ENCODE data around the gene PRELID2.

The PRELID2 gene

DNA sequence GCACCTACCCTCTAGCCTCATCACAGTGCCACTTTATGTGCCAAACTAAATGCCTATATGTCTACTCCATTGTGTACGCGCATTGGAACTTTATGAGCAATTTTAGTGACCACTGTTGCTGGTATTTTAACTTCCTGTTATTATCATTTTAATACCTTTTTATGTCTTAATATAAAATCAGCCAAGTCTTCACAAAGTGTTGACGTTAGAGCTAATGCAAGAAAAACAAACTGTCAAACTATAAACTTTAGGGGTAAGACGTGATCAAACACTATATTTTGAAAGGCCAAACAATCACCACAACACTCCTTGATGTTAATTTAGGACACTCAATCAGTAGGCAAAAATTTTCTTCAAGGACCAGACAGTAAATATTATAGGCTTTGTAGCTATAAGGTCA lies 73.9 kb downstream of the PRELID2 start:
- Histone ChIP-seq H3K4me3 (replicated peaks; ENCODE audit: low read depth, low read length) (no peak overlapping the region), H3K36me3 (ENCODE audit: control insufficient read depth, insufficient read depth, low read length) (no peaks in the 10 kb centered on the region), H3K27me3 (replicated peaks; ENCODE audit: control insufficient read depth, insufficient read depth, low read length) (no peaks in the 10 kb centered on the region)
- TF ChIP-seq, protein P1, sequence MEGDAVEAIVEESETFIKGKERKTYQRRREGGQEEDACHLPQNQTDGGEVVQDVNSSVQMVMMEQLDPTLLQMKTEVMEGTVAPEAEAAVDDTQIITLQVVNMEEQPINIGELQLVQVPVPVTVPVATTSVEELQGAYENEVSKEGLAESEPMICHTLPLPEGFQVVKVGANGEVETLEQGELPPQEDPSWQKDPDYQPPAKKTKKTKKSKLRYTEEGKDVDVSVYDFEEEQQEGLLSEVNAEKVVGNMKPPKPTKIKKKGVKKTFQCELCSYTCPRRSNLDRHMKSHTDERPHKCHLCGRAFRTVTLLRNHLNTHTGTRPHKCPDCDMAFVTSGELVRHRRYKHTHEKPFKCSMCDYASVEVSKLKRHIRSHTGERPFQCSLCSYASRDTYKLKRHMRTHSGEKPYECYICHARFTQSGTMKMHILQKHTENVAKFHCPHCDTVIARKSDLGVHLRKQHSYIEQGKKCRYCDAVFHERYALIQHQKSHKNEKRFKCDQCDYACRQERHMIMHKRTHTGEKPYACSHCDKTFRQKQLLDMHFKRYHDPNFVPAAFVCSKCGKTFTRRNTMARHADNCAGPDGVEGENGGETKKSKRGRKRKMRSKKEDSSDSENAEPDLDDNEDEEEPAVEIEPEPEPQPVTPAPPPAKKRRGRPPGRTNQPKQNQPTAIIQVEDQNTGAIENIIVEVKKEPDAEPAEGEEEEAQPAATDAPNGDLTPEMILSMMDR (IDR thresholded peaks at IDR 0.05; ENCODE audit: insufficient read depth, low read length, poor library complexity, severe bottlenecking) = no peak
- DNase-seq (ENCODE audit: extremely low read depth, insufficient read length) = no peak

DNA sequence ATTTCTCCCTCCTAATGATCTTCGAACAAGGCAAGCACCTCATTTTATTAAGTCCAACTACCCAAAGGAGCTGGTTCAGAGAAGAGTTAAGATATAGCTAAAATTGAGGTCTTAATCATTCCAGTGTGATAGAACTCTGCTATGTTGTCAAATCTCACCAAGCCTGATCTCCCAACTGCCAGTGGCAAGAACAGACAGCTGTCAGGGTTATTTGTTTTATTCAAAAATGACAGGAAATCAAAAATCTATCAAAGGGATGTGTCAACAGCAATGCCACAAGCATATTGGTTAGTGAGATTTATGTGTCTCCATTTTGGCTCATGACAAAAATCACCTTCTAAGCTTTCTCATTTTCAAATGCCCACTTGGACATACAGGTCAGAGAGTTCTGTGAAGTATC lies 74.5 kb downstream of the PRELID2 start:
- H3K36me3 ChIP-seq (ENCODE audit: control insufficient read depth, insufficient read depth, low read length) = no peaks in the 10 kb centered on the region
- H3K4me3 ChIP-seq (replicated peaks; ENCODE audit: low read depth, low read length) = no peak overlapping the region
- DNase-seq (ENCODE audit: extremely low read depth, insufficient read length) = no peak
- TF ChIP-seq, protein P1 (IDR thresholded peaks at IDR 0.05; ENCODE audit: insufficient read depth, low read length, poor library complexity, severe bottlenecking) = no peak
- H3K27me3 ChIP-seq (replicated peaks; ENCODE audit: control insufficient read depth, insufficient read depth, low read length) = no peaks in the 10 kb centered on the region

DNA sequence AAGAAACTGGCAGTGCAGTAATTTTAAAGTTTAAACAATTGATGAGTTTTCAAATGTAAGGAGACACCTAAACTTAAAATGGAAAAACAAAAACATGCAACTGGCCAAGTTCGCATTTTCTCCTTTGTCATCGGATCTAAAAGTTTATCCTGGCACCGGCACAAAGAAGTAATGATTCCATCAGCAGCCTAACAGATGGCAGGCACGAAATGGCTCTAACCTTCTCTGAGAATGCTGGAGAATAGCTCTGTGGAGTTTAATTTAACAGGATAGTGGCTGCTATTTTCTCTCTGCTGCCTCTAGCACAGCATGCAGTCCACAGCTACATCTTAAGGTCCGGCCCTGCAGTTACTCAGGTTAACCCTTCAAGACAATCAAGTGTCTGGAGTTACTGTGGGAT lies 82.2 kb downstream of the PRELID2 start:
- no peak for DNase-seq (ENCODE audit: extremely low read depth, insufficient read length)
- no peak overlapping the region for H3K4me3 ChIP-seq (replicated peaks; ENCODE audit: low read depth, low read length)
- H3K36me3 ChIP-seq (ENCODE audit: control insufficient read depth, insufficient read depth, low read length) = no peaks in the 10 kb centered on the region
- TF ChIP-seq, protein P1 (IDR thresholded peaks at IDR 0.05; ENCODE audit: insufficient read depth, low read length, poor library complexity, severe bottlenecking) = no peak
- no peaks in the 10 kb centered on the region for H3K27me3 ChIP-seq (replicated peaks; ENCODE audit: control insufficient read depth, insufficient read depth, low read length)

DNA sequence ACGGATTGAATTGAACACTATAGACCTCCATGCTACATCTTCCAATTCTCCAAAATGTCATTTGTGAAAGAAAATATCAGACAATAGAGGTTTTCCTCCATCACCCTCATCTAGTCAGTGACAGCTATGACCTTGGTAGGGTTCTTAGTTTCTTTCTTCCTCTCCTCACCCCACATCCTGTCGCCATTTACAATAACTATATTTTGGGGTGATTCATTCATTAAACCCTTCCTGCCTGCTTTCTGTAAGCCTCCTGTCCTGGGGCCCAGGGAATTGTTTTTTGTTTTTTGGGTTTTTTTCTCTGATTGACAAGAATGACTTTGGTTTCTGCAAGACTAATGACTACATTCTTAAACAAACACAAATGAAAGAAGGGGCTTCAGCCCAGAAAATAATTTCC lies 82.6 kb downstream of the PRELID2 start:
- TF ChIP-seq, protein P1 (IDR thresholded peaks at IDR 0.05; ENCODE audit: insufficient read depth, low read length, poor library complexity, severe bottlenecking) = no peak
- Histone ChIP-seq H3K4me3 (replicated peaks; ENCODE audit: low read depth, low read length) (no peak overlapping the region), H3K36me3 (ENCODE audit: control insufficient read depth, insufficient read depth, low read length) (no peaks in the 10 kb centered on the region), H3K27me3 (replicated peaks; ENCODE audit: control insufficient read depth, insufficient read depth, low read length) (no peaks in the 10 kb centered on the region)
- DNase-seq (ENCODE audit: extremely low read depth, insufficient read length) = no peak

DNA sequence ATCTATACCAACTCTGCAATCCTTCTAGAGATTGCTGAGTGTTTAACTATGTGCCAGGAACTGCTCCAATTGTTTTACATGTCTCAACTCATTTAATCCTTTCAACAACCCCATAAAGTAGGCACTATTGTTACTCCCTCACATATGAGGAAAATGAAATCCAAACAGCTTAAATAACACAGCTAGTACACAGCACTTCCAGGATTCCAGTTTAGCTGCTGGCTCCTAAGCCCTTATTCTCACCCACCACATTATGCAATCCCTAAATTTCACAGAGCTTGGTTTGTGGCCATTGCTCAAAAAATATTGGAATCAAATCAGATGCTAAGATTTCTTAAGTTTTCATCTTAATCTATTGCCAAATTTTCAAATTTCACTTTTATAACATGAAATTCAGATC lies 84.9 kb downstream of the PRELID2 start:
- H3K27me3 ChIP-seq (replicated peaks; ENCODE audit: control insufficient read depth, insufficient read depth, low read length) = no peaks in the 10 kb centered on the region
- TF ChIP-seq, protein P1 (IDR thresholded peaks at IDR 0.05; ENCODE audit: insufficient read depth, low read length, poor library complexity, severe bottlenecking) = no peak
- H3K36me3 ChIP-seq (ENCODE audit: control insufficient read depth, insufficient read depth, low read length) = no peaks in the 10 kb centered on the region
- H3K4me3 ChIP-seq (replicated peaks; ENCODE audit: low read depth, low read length) = no peak overlapping the region
- no peak for DNase-seq (ENCODE audit: extremely low read depth, insufficient read length)

DNA sequence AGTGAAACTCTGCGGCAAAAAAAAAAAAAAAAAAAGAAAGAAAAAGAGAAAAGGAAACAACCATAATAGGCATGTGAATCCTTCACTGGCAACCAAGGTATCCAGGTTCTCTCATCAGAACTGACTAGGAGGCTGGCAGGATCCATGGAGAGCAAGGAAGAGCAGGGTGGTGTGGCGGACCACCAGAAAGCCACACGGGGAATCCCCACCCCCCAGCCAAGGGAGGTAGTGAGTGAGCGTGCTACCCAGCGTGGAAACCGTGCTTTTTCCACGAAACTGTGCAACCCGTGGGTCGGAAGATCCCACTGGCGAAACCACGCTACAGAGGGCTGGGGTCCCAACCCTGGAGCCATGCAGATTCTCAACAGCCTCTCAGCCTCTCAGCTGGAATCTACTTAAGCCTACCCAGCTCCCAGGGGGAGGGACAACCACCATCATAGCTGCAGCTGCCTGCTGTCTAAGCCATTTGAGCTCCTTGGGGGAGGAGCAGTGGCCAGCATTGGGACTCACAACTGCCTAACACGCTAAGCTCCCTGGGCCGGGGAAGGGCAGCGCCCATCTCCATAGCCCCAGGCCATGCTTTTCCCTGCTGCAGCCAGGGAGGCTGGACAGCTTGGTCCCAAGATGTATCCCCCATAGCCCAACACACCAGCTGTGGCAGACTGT lies 91.6 kb downstream of the PRELID2 start:
- Histone ChIP-seq H3K27me3 (replicated peaks; ENCODE audit: control insufficient read depth, insufficient read depth, low read length) (no peaks in the 10 kb centered on the region), H3K36me3 (ENCODE audit: control insufficient read depth, insufficient read depth, low read length) (no peaks in the 10 kb centered on the region), H3K4me3 (replicated peaks; ENCODE audit: low read depth, low read length) (no peak overlapping the region)
- DNase-seq (ENCODE audit: extremely low read depth, insufficient read length) = no peak
- TF ChIP-seq, protein P1 (IDR thresholded peaks at IDR 0.05; ENCODE audit: insufficient read depth, low read length, poor library complexity, severe bottlenecking) = no peak
